Kidney glomerular epithelial cell (primary cell): ENCODE measurements around the gene FOSL1.
"Not testable (repeated sequence)": the region's sequence is repeated elsewhere in the genome, so short reads cannot be mapped to it uniquely, and the experiment has no call there.

Experiments
- DNase-seq: peaks from one replicate; lab custom pipeline; 2025; lab: John Stamatoyannopoulos, UW

FOSL1 gene

DNA sequence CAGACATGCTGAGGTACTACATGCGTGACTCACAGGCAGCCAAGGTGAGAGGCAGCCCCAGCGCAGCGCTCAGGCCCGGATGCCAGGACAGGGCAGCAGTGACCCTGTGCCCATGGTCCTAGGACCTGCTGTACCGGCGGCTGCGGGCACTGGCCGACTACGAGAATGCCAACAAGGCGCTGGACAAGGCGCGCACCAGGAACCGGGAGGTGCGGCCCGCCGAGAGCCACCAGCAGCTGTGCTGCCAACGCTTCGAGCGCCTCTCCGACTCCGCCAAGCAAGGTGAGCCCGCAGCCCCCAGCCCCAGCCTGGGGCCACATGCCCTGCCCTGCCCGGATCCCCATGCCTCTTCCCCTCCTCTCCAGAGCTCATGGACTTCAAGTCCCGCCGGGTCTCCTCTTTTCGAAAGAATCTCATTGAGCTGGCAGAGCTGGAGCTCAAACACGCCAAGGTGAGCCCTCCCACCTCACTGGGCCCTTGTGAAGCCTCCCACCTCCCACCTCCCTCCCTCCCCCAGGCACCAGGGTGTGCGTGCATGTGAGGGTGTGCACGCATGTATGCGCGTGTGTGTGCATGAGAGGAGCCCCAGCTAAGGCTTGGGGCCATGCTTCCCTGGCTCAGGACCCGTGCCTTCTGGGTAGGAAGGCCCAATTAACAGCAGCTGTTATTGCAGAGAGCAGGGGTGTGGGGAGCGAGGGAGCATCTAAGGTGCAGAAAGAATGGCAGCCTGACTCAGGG is 47.5 kb downstream of the FOSL1 start:
- no peak for DNase-seq

DNA sequence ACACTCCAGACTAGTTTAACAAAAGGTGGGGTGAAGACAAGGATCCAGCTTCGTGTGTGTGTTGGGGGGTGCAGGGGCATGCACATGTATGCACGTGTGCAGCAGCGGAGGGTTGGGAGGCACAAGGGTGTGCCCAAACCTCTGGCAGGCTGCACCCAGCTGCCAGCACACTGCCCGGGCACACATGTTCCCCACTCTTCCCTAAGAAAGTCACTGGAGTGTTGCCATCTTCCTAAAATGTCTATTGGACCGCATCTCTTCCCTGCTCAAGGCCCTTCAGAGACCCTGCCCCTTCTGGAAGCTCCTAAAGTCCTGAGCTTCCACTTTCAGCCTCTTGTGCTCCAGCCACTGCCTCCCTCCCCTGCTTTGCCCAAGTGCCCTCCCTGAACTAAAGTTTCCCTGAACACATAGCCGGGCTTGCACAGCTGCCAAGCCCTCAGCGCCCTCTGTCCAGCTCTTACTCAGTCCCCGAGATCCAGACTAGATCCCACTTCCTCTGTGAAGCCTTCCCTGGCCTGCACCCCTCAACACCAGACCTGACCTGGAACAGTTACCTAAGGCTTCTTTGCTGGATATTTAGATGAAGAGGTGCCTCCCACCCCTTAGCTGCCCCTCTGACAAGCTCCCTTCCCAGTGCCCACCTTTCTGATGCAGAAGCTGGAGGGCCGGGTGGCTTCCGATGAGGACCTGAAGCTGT is 48.2 kb downstream of the FOSL1 start:
- DNase-seq, result no peak

GRCh38 chr11:65851083-65851579 is 49.1 kb downstream of the FOSL1 start:
- DNase-seq, result no peak

- DNase-seq, result no peak
Observed at GRCh38 chr11:65850217-65851082, 49.7 kb downstream of the FOSL1 start.

DNA sequence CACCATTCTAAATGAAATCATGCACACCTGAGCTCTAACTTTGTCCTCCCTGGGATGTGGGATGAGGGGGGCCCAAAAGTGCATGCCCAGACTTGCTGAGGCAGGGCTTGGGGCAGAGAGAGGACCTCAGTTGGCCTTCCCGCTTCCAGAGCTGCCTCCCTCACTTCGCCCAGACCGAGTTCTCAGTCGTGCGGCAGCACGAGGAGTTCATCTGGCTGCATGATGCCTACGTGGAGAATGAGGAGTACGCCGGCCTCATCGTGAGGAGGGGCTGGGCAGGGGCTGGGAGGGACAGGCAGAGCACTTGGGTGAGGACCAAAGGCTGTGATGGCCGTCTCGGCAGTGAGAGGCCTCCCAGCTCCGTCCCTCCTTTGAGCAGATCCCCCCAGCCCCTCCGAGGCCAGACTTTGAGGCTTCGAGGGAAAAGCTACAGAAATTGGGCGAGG is 50.4 kb downstream of the FOSL1 start:
- no peak for DNase-seq

- DNase-seq, result no peak
Observed at GRCh38 chr11:65849366-65849765, 50.8 kb downstream of the FOSL1 start.

DNA sequence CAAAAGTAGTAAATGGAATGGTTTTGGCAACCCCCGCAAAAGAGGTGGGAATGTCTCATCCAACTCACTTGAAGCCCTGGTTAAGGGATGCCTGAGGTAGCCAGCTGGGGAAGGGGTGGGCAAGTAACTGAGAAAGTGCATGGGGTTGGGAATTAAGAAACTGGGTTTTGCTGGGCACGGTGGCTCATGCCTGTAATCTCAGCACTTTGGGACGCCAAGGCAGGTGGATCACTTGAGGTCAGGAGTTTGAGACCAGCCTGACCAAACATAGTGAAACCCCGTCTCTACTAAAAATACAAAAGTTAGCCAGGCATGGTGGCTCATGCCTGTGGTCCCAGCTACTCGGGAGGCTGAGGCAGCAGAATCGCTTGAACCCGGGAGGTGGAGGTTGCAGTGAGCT is 51.5 kb downstream of the FOSL1 start:
- not testable (repeated sequence) for DNase-seq

- no peak for DNase-seq
Observed at GRCh38 chr11:65847746-65848145, 52.4 kb downstream of the FOSL1 start.

GRCh38 chr11:65844231-65844872 is 55.8 kb downstream of the FOSL1 start:
- no peak for DNase-seq

DNA sequence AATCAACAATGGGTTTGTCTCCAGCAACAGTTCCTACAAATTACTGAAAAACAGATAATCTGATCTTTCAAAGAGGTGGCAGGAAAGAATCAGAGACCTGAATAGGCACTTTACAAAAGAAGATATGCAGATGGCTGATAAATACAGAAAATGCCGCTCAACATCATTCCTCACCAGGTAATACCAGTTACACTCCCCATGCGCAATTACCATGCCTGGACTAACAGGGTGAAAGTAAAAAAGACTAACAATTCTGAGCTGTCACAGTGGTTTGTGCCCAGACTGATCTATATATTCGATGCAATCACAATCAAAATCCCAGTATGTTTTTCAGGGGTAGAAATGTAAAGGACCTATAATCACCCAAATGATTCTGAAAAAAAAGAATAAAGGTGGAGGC is 56.4 kb downstream of the FOSL1 start:
- no peak for DNase-seq

DNA sequence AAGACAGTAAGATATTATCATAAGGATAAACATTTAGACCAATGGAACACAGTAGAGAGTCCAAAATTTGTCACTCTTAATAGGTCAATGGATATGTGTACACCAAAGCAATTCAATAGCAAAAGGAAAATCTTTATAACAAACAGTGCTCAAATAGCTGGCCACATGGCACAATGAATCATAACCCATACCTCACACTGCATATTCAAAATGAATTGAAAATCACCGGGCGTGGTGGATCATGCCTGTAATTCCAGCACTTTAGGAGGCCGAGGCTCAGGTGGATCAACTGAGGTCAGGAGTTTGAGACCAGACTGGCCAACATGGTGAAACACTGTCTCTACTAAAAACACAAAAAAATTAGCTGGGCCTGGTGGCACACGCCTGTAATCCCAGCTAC is 58.0 kb downstream of the FOSL1 start:
- DNase-seq, result no peak
